A549 (cell line): Measurements from ENCODE around the gene SAP30L. TPM values are rescaled to one million over a fixed set of nuclear protein-coding genes. Genes with fewer than 3 reads are reported as not detected.
A peak's percentile ranks its signal among the peaks of the same experiment; 100 is the strongest.

ENCODE experiments used
- ATAC-seq, 2 experiments: fragments of 200-7000 bp in 1 of 2; fragments of >200 bp in 1 of 2; cut with Nextera tagmentation in 1 of 2; cut with Tn5 transposase in 1 of 2; 3 replicates each; pipeline versions ENCODE4 v1.8.0 to v1.9.1; 2018 to 2020; ENCODE audit warnings: mild to moderate bottlenecking in 1 of 2, moderate library complexity in 1 of 2
- CTCF ChIA-PET: fragments of 300-600 bp; sonication (Branson Sonifier 250); formaldehyde crosslinking; extraction: SDS; loops from one replicate; lab custom pipeline; 2021; ENCODE audit warnings: antibody characterized with exemption, inconsistent platforms; lab: Yijun Ruan, JAX
- POLR2A ChIA-PET: fragments of 350-600 bp; formaldehyde crosslinking; extraction: SDS; loops from one replicate; lab custom pipeline; 2021; ENCODE audit warnings: antibody characterized with exemption, inconsistent platforms; lab: Yijun Ruan, JAX
- DNase-seq, 2 experiments: peaks; one replicate each; pipeline versions ENCODE4 v3.0.0 to v3.0.0-alpha.2; 2011 to 2016; ENCODE audit warnings: low read depth in 1 of 2, low spot score in 1 of 2
- FAIRE-seq: peaks from 2 replicates; lab custom pipeline; 2011; peaks lifted over from hg19 to GRCh38; lab: Jason Lieb, UNC
- H3K27ac ChIP-seq, 2 experiments: fragments of >200 bp; sonication (Bioruptor Twin); formaldehyde crosslinking; 3 replicates each; pipeline ENCODE4 v1.5.1; 2016 to 2017
- H3K4me1 ChIP-seq: fragments of >200 bp; sonication (Bioruptor Twin); formaldehyde crosslinking; 3 replicates; pipeline ENCODE4 v1.6.1; 2016
- H3K4me2 ChIP-seq: fragments of >200 bp; sonication (Bioruptor Twin); formaldehyde crosslinking; 3 replicates; pipeline ENCODE4 v1.6.1; 2016
- H3K4me3 ChIP-seq: fragments of >200 bp; sonication (Bioruptor Twin); formaldehyde crosslinking; 3 replicates; pipeline ENCODE4 v1.5.1; 2016
- H3K9me3 ChIP-seq: fragments of >200 bp; sonication (Bioruptor Twin); formaldehyde crosslinking; 3 replicates; pipeline ENCODE4 v1.6.1; 2016
- BHLHE40 ChIP-seq: IDR thresholded peaks from 2 replicates; pipeline ENCODE4 v1.6.1; 2012; ENCODE audit warnings: low read depth, low read length, inconsistent platforms
- CBX2 ChIP-seq: fragments of 200-600 bp; sonication (generic); IDR thresholded peaks from 2 replicates; pipeline ENCODE4 v1.6.1; 2016; ENCODE audit warnings: low read depth, mild to moderate bottlenecking, borderline replicate concordance
- CBX8 ChIP-seq: fragments of 200-600 bp; sonication (generic); IDR thresholded peaks from 2 replicates; pipeline ENCODE4 v1.6.1; 2016
- CHD2 ChIP-seq: fragments of 150-350 bp; IDR thresholded peaks from 2 replicates; pipeline ENCODE4 v1.6.1; 2014; ENCODE audit warnings: low read length; ENCODE audit not compliant: partially characterized antibody
- CTCF ChIP-seq: fragments of >200 bp; sonication (Bioruptor Twin); formaldehyde crosslinking; IDR thresholded peaks from 3 replicates; pipeline ENCODE4 v1.5.1; 2016
- EHF ChIP-seq: fragments of 250-450 bp; sonication (Bioruptor Pico); IDR thresholded peaks from 2 replicates; pipeline ENCODE4 v1.5.0; 2020; ENCODE audit warnings: mild to moderate bottlenecking
- EP300 ChIP-seq, 2 experiments: fragments of >200 bp; sonication (Bioruptor Twin); formaldehyde crosslinking; IDR thresholded peaks; 2 replicates in 1 of 2; 3 replicates in 1 of 2; pipeline ENCODE4 v1.6.1; 2016 to 2017
- ESRRA ChIP-seq: fragments of 150-350 bp; IDR thresholded peaks from 2 replicates; pipeline ENCODE4 v1.6.1; 2014; ENCODE audit warnings: mild to moderate bottlenecking, low read length, borderline replicate concordance
- FOSB ChIP-seq: fragments of 250-450 bp; sonication (Bioruptor Pico); IDR thresholded peaks from 2 replicates; pipeline ENCODE4 v1.5.0; 2020; ENCODE audit warnings: mild to moderate bottlenecking, moderate library complexity
- FOXS1 ChIP-seq: fragments of 250-450 bp; sonication (Bioruptor Pico); IDR thresholded peaks from 2 replicates; pipeline ENCODE4 v1.5.0; 2020; ENCODE audit warnings: mild to moderate bottlenecking, moderate library complexity
- GATA3 ChIP-seq: IDR thresholded peaks from 2 replicates; pipeline ENCODE4 v1.6.1; 2012; ENCODE audit warnings: borderline replicate concordance
- HOXB13 ChIP-seq: fragments of 250-450 bp; sonication (Bioruptor Pico); IDR thresholded peaks from 2 replicates; pipeline ENCODE4 v1.5.0; 2020; ENCODE audit warnings: low read depth, mild to moderate bottlenecking, moderate library complexity
- JUN ChIP-seq, 2 experiments: fragments of >200 bp; sonication (Bioruptor Twin); formaldehyde crosslinking; IDR thresholded peaks; 2 replicates in 1 of 2; 3 replicates in 1 of 2; pipeline ENCODE4 v1.6.1; 2016 to 2017
- MAZ ChIP-seq: fragments of 150-350 bp; IDR thresholded peaks from 2 replicates; pipeline ENCODE4 v1.6.1; 2014; ENCODE audit warnings: antibody characterized with exemption, low read depth, low read length, borderline replicate concordance
- POLR2A ChIP-seq: IDR thresholded peaks from 2 replicates; pipeline ENCODE4 v1.6.1; 2012; ENCODE audit warnings: mild to moderate bottlenecking, low read length
- POLR2AphosphoS2 ChIP-seq: conservative IDR thresholded peaks from 2 replicates; pipeline ENCODE4 v1.6.1; 2012; ENCODE audit warnings: low read length, improper control_type of control experiment, inconsistent platforms
- REST ChIP-seq: fragments of 200-600 bp; sonication (generic); IDR thresholded peaks from 2 replicates; pipeline ENCODE4 v1.6.1; 2016; ENCODE audit warnings: antibody characterized with exemption, mild to moderate bottlenecking, moderate library complexity
- RNF2 ChIP-seq: fragments of 200-600 bp; sonication (generic); IDR thresholded peaks from 2 replicates; pipeline ENCODE4 v1.6.1; 2016; ENCODE audit warnings: low read depth, mild to moderate bottlenecking, antibody characterized with exemption, moderate library complexity, borderline replicate concordance
- SMC3 ChIP-seq: fragments of >200 bp; sonication (Bioruptor Twin); formaldehyde crosslinking; IDR thresholded peaks from 3 replicates; pipeline ENCODE4 v1.6.1; 2018; ENCODE audit warnings: inconsistent platforms
- SREBF2 ChIP-seq: fragments of 450-650 bp; IDR thresholded peaks from 2 replicates; pipeline ENCODE4 v1.6.1; 2014; ENCODE audit warnings: mild to moderate bottlenecking, moderate library complexity
- TP53 ChIP-seq: fragments of 250-450 bp; sonication (Bioruptor Pico); IDR thresholded peaks from 2 replicates; pipeline ENCODE4 v1.5.0; 2021; ENCODE audit warnings: mild to moderate bottlenecking, moderate library complexity
- ZFP36 ChIP-seq: fragments of 450-650 bp; IDR thresholded peaks from 2 replicates; pipeline ENCODE4 v1.6.1; 2014; ENCODE audit warnings: borderline replicate concordance; ENCODE audit not compliant: partially characterized antibody
- ZNF302 ChIP-seq: fragments of 250-450 bp; sonication (Bioruptor Pico); IDR thresholded peaks from 2 replicates; pipeline ENCODE4 v1.9.0; 2021; ENCODE audit warnings: inconsistent platforms, mild to moderate bottlenecking, moderate library complexity
- WGBS: methylation state at CpG from one replicate; pipeline ENCODE4 v1.1.6; 2017; ENCODE audit errors: missing lambda C conversion rate; 5-methylcytosine and 5-hydroxymethylcytosine counted together
- polyA plus RNA-seq, 4 experiments: library from polyadenylated mRNA; depleted of rRNA in 3 of 4; stranded (reverse); fragments of >200 nt; fragmentation: RNase III in 1 of 4; extraction: RNeasy Plus Mini Kit Qiagen cat#74134 plus additional on column Dnase treatment in 1 of 4; gene quantifications; 2 replicates in 3 of 4; 3 replicates in 1 of 4; pipeline ENCODE4 v1.2.3, GENCODE V29; 2011 to 2017
- TF ChIP-seq, protein P1 (sequence below): fragments of >200 bp; sonication (Bioruptor Twin); formaldehyde crosslinking; IDR thresholded peaks from 3 replicates; pipeline ENCODE4 v1.6.1; 2016
- TF ChIP-seq, protein P2 (sequence below): fragments of 250-450 bp; sonication (Bioruptor Pico); IDR thresholded peaks from 2 replicates; pipeline ENCODE4 v1.5.0; 2021; ENCODE audit warnings: mild to moderate bottlenecking, moderate library complexity, borderline replicate concordance

The SAP30L gene
- polyA plus RNA-seq, 2 of the 4 experiments (the other 2 are of a cell fraction): 24.9 to 50.3 TPM

GRCh38 chr5:154485096-154485491, 39.3 kb downstream of the SAP30L start:
- Histone ChIP-seq H3K4me2 (no peak overlapping the region), H3K4me1 (no peaks in the 10 kb centered on the region), H3K27ac (no peak overlapping the region), H3K4me3 (no peak overlapping the region), H3K9me3 (no peaks in the 10 kb centered on the region)
- no peak for DNase-seq
- ATAC-seq: no peak
- 13% methylated on average over 2 of the region's 2 CpGs for WGBS
- ChIA-PET CTCF (interaction anchor here (1.6 to 2.6 kb wide), 3 partner anchors 15 to 18 kb away, joined by 3 to 12 read pairs (median 10); no protein-coding TSS in a partner anchor), POLR2A (no interaction called here)
- TF ChIP-seq CBX2: no peak
- peak; percentile 26; the same call in 1 of the 2 replicates for TF ChIP-seq CBX8
- no peak for TF ChIP-seq ESRRA
- TF ChIP-seq SREBF2: no peak
- no peak for TF ChIP-seq RNF2
- no peak for TF ChIP-seq HOXB13 (CRISPR knock-in tag)
- no peak for FAIRE-seq

- Histone ChIP-seq H3K27ac (no peak overlapping the region), H3K4me1 (no peaks in the 10 kb centered on the region), H3K4me3 (no peak overlapping the region), H3K4me2 (no peak overlapping the region), H3K9me3 (no peaks in the 10 kb centered on the region)
- WGBS: 32% methylated on average over 6 of the region's 6 CpGs
- ChIA-PET CTCF (interaction anchor here (0.8 to 2.6 kb wide), 3 partner anchors 19 to 90 kb away, joined by 3 to 10 read pairs (median 3); no protein-coding TSS in a partner anchor), POLR2A (no interaction called here)
- no peak for DNase-seq
- no peak for FAIRE-seq
- no peak for ATAC-seq
- no peak for TF ChIP-seq EP300 (IDR thresholded peaks at IDR 0.05)
- no peak for TF ChIP-seq GATA3
- TF ChIP-seq POLR2AphosphoS2: no peak
- no peak for TF ChIP-seq FOSB (CRISPR knock-in tag)
- TF ChIP-seq CTCF: no peak
- no peak for TF ChIP-seq ESRRA
Measured at GRCh38 chr5:154485850-154486426, 40.1 kb downstream of the SAP30L start.

DNA sequence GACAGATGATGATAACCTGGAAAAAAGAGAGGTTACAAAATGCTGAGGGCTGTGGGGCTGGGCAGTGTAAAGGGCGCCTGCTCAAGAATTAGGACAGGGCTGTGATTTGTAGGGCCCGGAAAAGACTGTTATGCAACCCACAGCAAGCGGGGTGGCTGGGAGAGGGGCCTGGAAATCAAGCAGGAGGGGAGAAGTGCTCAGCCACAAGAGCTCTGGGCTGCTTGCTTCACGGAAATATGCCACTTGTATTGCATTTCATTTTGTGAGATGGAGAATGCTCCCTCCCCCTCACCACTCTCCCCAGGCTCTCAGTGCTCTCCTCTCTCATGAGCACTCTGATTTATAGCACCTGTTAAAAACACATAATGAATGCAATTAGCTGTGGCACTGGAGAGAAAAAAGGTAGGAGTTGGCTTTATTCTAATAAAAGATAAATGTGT, 40.6 kb downstream of the SAP30L start:
- no peak for ATAC-seq
- no peaks in the 10 kb centered on the region for H3K4me1 ChIP-seq
- no peak overlapping the region for H3K27ac ChIP-seq
- H3K9me3 ChIP-seq: no peaks in the 10 kb centered on the region
- H3K4me3 ChIP-seq: no peak overlapping the region
- no peak overlapping the region for H3K4me2 ChIP-seq
- ChIA-PET CTCF (interaction anchor here (0.8 to 2.6 kb wide), 3 partner anchors 20 to 90 kb away, joined by 3 to 10 read pairs (median 3); no protein-coding TSS in a partner anchor), POLR2A (no interaction called here)
- WGBS: 14% methylated on average over 4 of the region's 4 CpGs
- no peak for DNase-seq
- no peak for FAIRE-seq
- TF ChIP-seq, protein P1, sequence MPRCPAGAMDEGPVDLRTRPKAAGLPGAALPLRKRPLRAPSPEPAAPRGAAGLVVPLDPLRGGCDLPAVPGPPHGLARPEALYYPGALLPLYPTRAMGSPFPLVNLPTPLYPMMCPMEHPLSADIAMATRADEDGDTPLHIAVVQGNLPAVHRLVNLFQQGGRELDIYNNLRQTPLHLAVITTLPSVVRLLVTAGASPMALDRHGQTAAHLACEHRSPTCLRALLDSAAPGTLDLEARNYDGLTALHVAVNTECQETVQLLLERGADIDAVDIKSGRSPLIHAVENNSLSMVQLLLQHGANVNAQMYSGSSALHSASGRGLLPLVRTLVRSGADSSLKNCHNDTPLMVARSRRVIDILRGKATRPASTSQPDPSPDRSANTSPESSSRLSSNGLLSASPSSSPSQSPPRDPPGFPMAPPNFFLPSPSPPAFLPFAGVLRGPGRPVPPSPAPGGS: no peak
- TF ChIP-seq ZNF302 (CRISPR knock-in tag) (no peak), TP53 (CRISPR knock-in tag) (no peak), RNF2 (no peak), EHF (CRISPR knock-in tag) (no peak), POLR2A (no peak), FOXS1 (CRISPR knock-in tag) (no peak), REST (no peak), CHD2 (no peak), SMC3 (no peak), JUN (IDR thresholded peaks at IDR 0.05) (no peak), MAZ (no peak), ZFP36 (no peak), BHLHE40 (no peak)
- TF ChIP-seq, protein P2, sequence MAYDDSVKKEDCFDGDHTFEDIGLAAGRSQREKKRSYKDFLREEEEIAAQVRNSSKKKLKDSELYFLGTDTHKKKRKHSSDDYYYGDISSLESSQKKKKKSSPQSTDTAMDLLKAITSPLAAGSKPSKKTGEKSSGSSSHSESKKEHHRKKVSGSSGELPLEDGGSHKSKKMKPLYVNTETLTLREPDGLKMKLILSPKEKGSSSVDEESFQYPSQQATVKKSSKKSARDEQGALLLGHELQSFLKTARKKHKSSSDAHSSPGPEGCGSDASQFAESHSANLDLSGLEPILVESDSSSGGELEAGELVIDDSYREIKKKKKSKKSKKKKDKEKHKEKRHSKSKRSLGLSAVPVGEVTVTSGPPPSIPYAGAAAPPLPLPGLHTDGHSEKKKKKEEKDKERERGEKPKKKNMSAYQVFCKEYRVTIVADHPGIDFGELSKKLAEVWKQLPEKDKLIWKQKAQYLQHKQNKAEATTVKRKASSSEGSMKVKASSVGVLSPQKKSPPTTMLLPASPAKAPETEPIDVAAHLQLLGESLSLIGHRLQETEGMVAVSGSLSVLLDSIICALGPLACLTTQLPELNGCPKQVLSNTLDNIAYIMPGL (CRISPR knock-in tag): no peak
